HepG2 (cell line): ENCODE data around the gene TRNT1. TPM values are rescaled to one million over a fixed set of nuclear protein-coding genes. Genes with fewer than 3 reads are reported as not detected.

Experiments used
- ARNT2 ChIP-seq: sonication (generic); formaldehyde crosslinking; IDR thresholded peaks from 2 replicates; pipeline ENCODE4 v1.8.0; 2022; ENCODE audit warnings: mild to moderate bottlenecking, low read depth, missing genetic modification reagents, moderate library complexity
- ASH2L ChIP-seq: fragments of 300-600, 200-600 bp; sonication (generic); IDR thresholded peaks from 2 replicates; pipeline ENCODE4 v1.7.0; 2017; ENCODE audit warnings: low read depth, mild to moderate bottlenecking, moderate library complexity, mixed read lengths, low read length; ENCODE audit not compliant: insufficient read length
- ATF5 ChIP-seq: sonication (generic); formaldehyde crosslinking; IDR thresholded peaks from 2 replicates; pipeline ENCODE4 v1.4.0; 2020; ENCODE audit warnings: mild to moderate bottlenecking, low read depth, missing genetic modification reagents
- CCAR2 ChIP-seq: fragments of 200-400 bp; formaldehyde crosslinking; optimal IDR thresholded peaks from 2 replicates; pipeline ENCODE3; 2018; ENCODE audit warnings: low read depth, mild to moderate bottlenecking, low read length, moderate library complexity
- JUND ChIP-seq: sonication (generic); formaldehyde crosslinking; IDR thresholded peaks from 2 replicates; pipeline ENCODE4 v1.8.0; 2022; ENCODE audit warnings: mild to moderate bottlenecking, missing genetic modification reagents
- LBX2 ChIP-seq: sonication (generic); formaldehyde crosslinking; IDR thresholded peaks from 2 replicates; pipeline ENCODE4 v1.5.0; 2020; ENCODE audit warnings: missing genetic modification reagents, mild to moderate bottlenecking, borderline replicate concordance
- MAFK ChIP-seq, 2 experiments: IDR thresholded peaks in 1 of 2; conservative IDR thresholded peaks in 1 of 2; 2 replicates each; pipeline ENCODE4 v1.6.1; 2011; ENCODE audit warnings: improper control_type of control experiment in 2 of 2, low read length in 2 of 2
- MED13 ChIP-seq: sonication (generic); formaldehyde crosslinking; IDR thresholded peaks from 2 replicates; pipeline ENCODE4 v1.5.0; 2020; ENCODE audit warnings: missing genetic modification reagents
- POLR2A ChIP-seq, 2 experiments: IDR thresholded peaks; 2 replicates each; pipeline ENCODE4 v1.6.1; 2011; ENCODE audit warnings: low read depth in 2 of 2, low read length in 2 of 2, mild to moderate bottlenecking in 1 of 2, moderate library complexity in 1 of 2; ENCODE audit not compliant: insufficient read depth in 1 of 2
- RELA ChIP-seq: sonication (generic); formaldehyde crosslinking; IDR thresholded peaks from 2 replicates; pipeline ENCODE4 v1.4.0; 2020; ENCODE audit warnings: missing genetic modification reagents
- REPIN1 ChIP-seq: sonication (generic); formaldehyde crosslinking; IDR thresholded peaks from 2 replicates; pipeline ENCODE4 v1.8.0; 2022; ENCODE audit warnings: missing genetic modification reagents, low read depth, mild to moderate bottlenecking, borderline replicate concordance
- SNAI1 ChIP-seq: sonication (generic); formaldehyde crosslinking; IDR thresholded peaks from 2 replicates; pipeline ENCODE4 v1.5.0; 2020; ENCODE audit warnings: mild to moderate bottlenecking, missing genetic modification reagents, borderline replicate concordance
- TFAP4 ChIP-seq: sonication (generic); IDR thresholded peaks from 2 replicates; pipeline ENCODE4 v1.6.1; 2016; ENCODE audit warnings: low read depth, borderline replicate concordance
- USF2 ChIP-seq, 2 experiments: sonication (generic) in 1 of 2; formaldehyde crosslinking in 1 of 2; IDR thresholded peaks; 2 replicates each; pipeline versions ENCODE4 v1.5.1 to v1.6.1; 2011 to 2020; ENCODE audit warnings: borderline replicate concordance in 1 of 2, low read depth in 1 of 2, low read length in 1 of 2, mild to moderate bottlenecking in 1 of 2, missing genetic modification reagents in 1 of 2, moderate library complexity in 1 of 2
- XBP1 ChIP-seq: sonication (generic); formaldehyde crosslinking; IDR thresholded peaks from 2 replicates; pipeline ENCODE4 v1.5.0; 2020; ENCODE audit warnings: missing genetic modification reagents
- YY1 ChIP-seq: IDR thresholded peaks from 2 replicates; pipeline ENCODE4 v1.6.1; 2011; ENCODE audit warnings: low read length, low read depth, moderate library complexity, mild to moderate bottlenecking; ENCODE audit not compliant: insufficient read depth, insufficient replicate concordance
- ZBTB34 ChIP-seq: sonication (generic); formaldehyde crosslinking; IDR thresholded peaks from 2 replicates; pipeline ENCODE4 v1.8.0; 2022; ENCODE audit warnings: mild to moderate bottlenecking, missing genetic modification reagents
- ZFY ChIP-seq: sonication (generic); formaldehyde crosslinking; IDR thresholded peaks from 2 replicates; pipeline ENCODE4 v1.4.0; 2020; ENCODE audit warnings: missing genetic modification reagents
- ZNF205 ChIP-seq: IDR thresholded peaks from 2 replicates; pipeline ENCODE4 v1.6.1; 2018; ENCODE audit warnings: missing biosample characterization, missing genetic modification reagents
- ZNF33A ChIP-seq: sonication (generic); formaldehyde crosslinking; IDR thresholded peaks from 2 replicates; pipeline ENCODE4 v1.5.1; 2020; ENCODE audit warnings: missing genetic modification reagents, mild to moderate bottlenecking, moderate library complexity, borderline replicate concordance
- ZNF629 ChIP-seq: sonication (generic); formaldehyde crosslinking; conservative IDR thresholded peaks from 2 replicates; pipeline ENCODE4 v1.5.0; 2020; ENCODE audit warnings: missing genetic modification reagents
- ZNF660 ChIP-seq: sonication (generic); formaldehyde crosslinking; IDR thresholded peaks from 2 replicates; pipeline ENCODE4 v1.5.1; 2020; ENCODE audit warnings: mild to moderate bottlenecking, low read depth, missing genetic modification reagents, borderline replicate concordance
- ZNF678 ChIP-seq: sonication (generic); formaldehyde crosslinking; IDR thresholded peaks from 2 replicates; pipeline ENCODE4 v1.4.0; 2020; ENCODE audit warnings: mild to moderate bottlenecking, missing genetic modification reagents
- ZNF816 ChIP-seq: sonication (generic); formaldehyde crosslinking; IDR thresholded peaks from 2 replicates; pipeline ENCODE4 v1.8.0; 2022; ENCODE audit warnings: missing genetic modification reagents, mild to moderate bottlenecking, borderline replicate concordance
- ZNF879 ChIP-seq: sonication (generic); formaldehyde crosslinking; IDR thresholded peaks from 2 replicates; pipeline ENCODE4 v1.8.1; 2023; ENCODE audit warnings: missing genetic modification reagents
- polyA plus RNA-seq, 8 experiments: library from polyadenylated mRNA; depleted of rRNA in 3 of 8; stranded (reverse) in 7 of 8; unstranded in 1 of 8; fragments of >200 nt; fragmentation: Illumina TruSeq in 4 of 8; extraction: Trizol in 4 of 8; gene quantifications; 2 replicates each; pipeline versions ENCODE4 v1.2.1 to v1.2.3, GENCODE V29; 2011 to 2016; ENCODE audit warnings: low read depth in 4 of 8, missing spikeins in 1 of 8, mixed read lengths in 1 of 8; ENCODE audit not compliant: insufficient read depth in 1 of 8
- total RNA-seq, 5 experiments: library from RNA; depleted of rRNA; stranded (reverse); fragments of >200 nt; fragmentation: Illumina TruSeq; extraction: Trizol; gene quantifications; 2 replicates each; pipeline ENCODE4 v1.2.3, GENCODE V29; 2016; ENCODE audit warnings: low read depth in 1 of 5

The TRNT1 gene
- total and polyA plus RNA-seq, 2 of the 13 experiments (the other 11 are each of a cell fraction or from before 2014, with no cell fraction given), result 9.4 to 27.7 TPM

GRCh38 chr3:3127432-3128010, 781 bp downstream of the TRNT1 start (continued):
- TF ChIP-seq YY1, result no peak
- peak; percentile 64 for TF ChIP-seq ZNF629
- no peak for TF ChIP-seq MAFK (conservative IDR thresholded peaks at IDR 0.05 in 1 of 2, IDR thresholded peaks at IDR 0.05 in 1 of 2; ENCODE audit: low read length in 2 of 2)
- peak; percentile 8; the same call in 1 of the 2 replicates for TF ChIP-seq ARNT2 (CRISPR knock-in tag)
- no peak for TF ChIP-seq ZNF33A (CRISPR knock-in tag)
- no peak for TF ChIP-seq ZNF205
- no peak for TF ChIP-seq ZBTB34 (CRISPR knock-in tag)
- TF ChIP-seq CCAR2, result no peak
- TF ChIP-seq LBX2 (CRISPR knock-in tag), result no peak
- no peak for TF ChIP-seq ZNF879 (CRISPR knock-in tag)
- no peak for TF ChIP-seq ZNF660 (CRISPR knock-in tag)
- no peak for TF ChIP-seq SNAI1
- peak; percentile 7 for TF ChIP-seq ASH2L
- TF ChIP-seq REPIN1 (CRISPR knock-in tag), result no peak
- TF ChIP-seq JUND (CRISPR knock-in tag), result no peak
- TF ChIP-seq ATF5, result no peak
- TF ChIP-seq USF2 (IDR thresholded peaks at IDR 0.05; ENCODE audit: low read depth, low read length), result no peak
- no peak for TF ChIP-seq USF2 (CRISPR knock-in tag; IDR thresholded peaks at IDR 0.05; ENCODE audit: borderline replicate concordance)
- TF ChIP-seq TFAP4, result no peak
- TF ChIP-seq ZFY, result no peak; the same call in 1 of the 2 replicates
- TF ChIP-seq POLR2A (IDR thresholded peaks at IDR 0.05; ENCODE audit: insufficient read depth in 1 of 2, low read depth in 2 of 2, low read length in 2 of 2), result peak in 1 of 2 experiments; percentile 44; a peak in 1 of 4 replicates
- no peak for TF ChIP-seq ZNF816 (CRISPR knock-in tag)
- no peak for TF ChIP-seq XBP1
- TF ChIP-seq RELA (CRISPR knock-in tag), result no peak
- no peak for TF ChIP-seq MED13
- TF ChIP-seq ZNF678 (CRISPR knock-in tag), result no peak
